Vagina (tissue), 2 donors: ENCODE data around the gene TEX54.

ENCODE experiments used
- CTCF ChIP-seq, 3 experiments: fragments of 450-650 bp in 2 of 3; fragments of 200-600 bp in 1 of 3; sonication (generic) in 1 of 3; IDR thresholded peaks; one replicate each; pipeline ENCODE4 v1.5.1; 2017 to 2019; ENCODE audit warnings: antibody characterized with exemption in 3 of 3, mild to moderate bottlenecking in 2 of 3, moderate library complexity in 2 of 3
- POLR2A ChIP-seq, 2 donors: fragments of 450-650 bp; IDR thresholded peaks; one replicate each; pipeline ENCODE4 v1.6.1; 2017; ENCODE audit warnings: antibody characterized with exemption in 2 of 2, mild to moderate bottlenecking in 2 of 2, moderate library complexity in 2 of 2

GRCh38 chr11:62788991-62789390, 43.6 kb downstream of the TEX54 start:
- no peak for TF ChIP-seq POLR2A (IDR thresholded peaks at IDR 0.05)
- no peak for TF ChIP-seq CTCF (IDR thresholded peaks at IDR 0.05)
